GM10248 (cell line): ENCODE measurements around the gene EIF1B.
A peak's percentile ranks its signal among the peaks of the same experiment; 100 is the strongest.

Experiments used
- CTCF ChIA-PET: fragments of 300-600 bp; sonication (Branson Sonifier 250); formaldehyde crosslinking; extraction: SDS; loops from one replicate; lab custom pipeline; 2021; ENCODE audit warnings: antibody characterized with exemption; lab: Yijun Ruan, JAX
- POLR2A ChIA-PET: fragments of 350-650 bp; sonication (Branson Sonifier 250); formaldehyde crosslinking; extraction: SDS; loops from one replicate; lab custom pipeline; 2020; ENCODE audit warnings: antibody characterized with exemption; lab: Yijun Ruan, JAX
- DNase-seq: peaks from one replicate; pipeline ENCODE4 v3.0.0; 2012; ENCODE audit errors: extremely low spot score
- TF ChIP-seq, protein P1 (sequence below): IDR thresholded peaks from 2 replicates; pipeline ENCODE4 v1.5.1; 2012; ENCODE audit warnings: mild to moderate bottlenecking, low read depth; ENCODE audit errors: extremely low read depth, missing control alignments, control extremely low read depth

The EIF1B gene

DNA sequence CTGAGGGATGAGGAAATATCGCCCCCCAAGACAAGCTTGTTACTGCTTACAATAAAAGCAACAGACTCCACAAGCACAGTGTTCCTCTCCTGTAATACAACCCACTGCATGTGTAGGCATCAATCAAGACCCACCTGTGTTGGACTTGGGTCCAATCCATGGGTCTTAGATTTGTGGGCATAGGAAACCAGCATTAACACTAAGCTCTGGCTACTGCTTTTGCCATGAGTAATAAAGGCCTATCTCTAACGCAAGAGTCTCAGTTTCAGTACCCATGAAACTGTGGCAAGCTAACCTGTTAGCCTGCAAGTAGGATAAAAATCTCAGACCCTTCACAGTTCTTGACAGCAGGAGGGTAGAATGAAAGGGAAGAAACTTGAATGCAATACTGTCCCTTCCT is 5.2 kb upstream of the EIF1B start:
- CTCF ChIA-PET, result interaction anchor here (1.1 to 2.0 kb wide), 4 partner anchors 10 to 126 kb away, joined by 3 to 7 read pairs (median 6); no protein-coding TSS in a partner anchor

DNA sequence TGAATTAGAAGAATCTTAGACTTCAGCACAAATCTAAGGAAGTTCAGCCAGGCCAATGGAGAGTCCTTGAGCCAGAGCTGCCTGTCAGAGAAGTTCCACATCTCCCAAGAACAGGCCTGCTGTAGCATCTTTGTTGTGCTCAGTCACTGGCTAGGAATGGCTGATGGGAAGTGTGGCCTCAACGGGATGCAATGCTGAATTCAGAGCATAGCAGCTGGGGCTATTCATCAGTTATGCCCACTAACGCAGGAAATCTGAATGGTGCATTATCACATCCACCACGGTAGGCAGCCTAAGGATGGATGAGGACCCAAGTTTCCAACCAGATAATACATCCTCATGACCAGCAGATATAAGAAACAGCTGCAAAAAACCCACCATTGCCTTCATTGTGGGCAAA is 3.2 kb upstream of the EIF1B start:
- DNase-seq, result no peak
- ChIA-PET POLR2A (no interaction called here), CTCF (interaction anchor here (0.9 to 3.5 kb wide), 4 partner anchors 12 to 1785 kb away, joined by 3 to 28 read pairs (median 4); no protein-coding TSS in a partner anchor)
- TF ChIP-seq, protein P1, sequence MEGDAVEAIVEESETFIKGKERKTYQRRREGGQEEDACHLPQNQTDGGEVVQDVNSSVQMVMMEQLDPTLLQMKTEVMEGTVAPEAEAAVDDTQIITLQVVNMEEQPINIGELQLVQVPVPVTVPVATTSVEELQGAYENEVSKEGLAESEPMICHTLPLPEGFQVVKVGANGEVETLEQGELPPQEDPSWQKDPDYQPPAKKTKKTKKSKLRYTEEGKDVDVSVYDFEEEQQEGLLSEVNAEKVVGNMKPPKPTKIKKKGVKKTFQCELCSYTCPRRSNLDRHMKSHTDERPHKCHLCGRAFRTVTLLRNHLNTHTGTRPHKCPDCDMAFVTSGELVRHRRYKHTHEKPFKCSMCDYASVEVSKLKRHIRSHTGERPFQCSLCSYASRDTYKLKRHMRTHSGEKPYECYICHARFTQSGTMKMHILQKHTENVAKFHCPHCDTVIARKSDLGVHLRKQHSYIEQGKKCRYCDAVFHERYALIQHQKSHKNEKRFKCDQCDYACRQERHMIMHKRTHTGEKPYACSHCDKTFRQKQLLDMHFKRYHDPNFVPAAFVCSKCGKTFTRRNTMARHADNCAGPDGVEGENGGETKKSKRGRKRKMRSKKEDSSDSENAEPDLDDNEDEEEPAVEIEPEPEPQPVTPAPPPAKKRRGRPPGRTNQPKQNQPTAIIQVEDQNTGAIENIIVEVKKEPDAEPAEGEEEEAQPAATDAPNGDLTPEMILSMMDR, result no peak

More for the DNA sequence above, 5.2 kb upstream of the EIF1B start:
- TF ChIP-seq, protein P1, result no peak
- DNase-seq, result no peak
- POLR2A ChIA-PET, result no interaction called here

DNA sequence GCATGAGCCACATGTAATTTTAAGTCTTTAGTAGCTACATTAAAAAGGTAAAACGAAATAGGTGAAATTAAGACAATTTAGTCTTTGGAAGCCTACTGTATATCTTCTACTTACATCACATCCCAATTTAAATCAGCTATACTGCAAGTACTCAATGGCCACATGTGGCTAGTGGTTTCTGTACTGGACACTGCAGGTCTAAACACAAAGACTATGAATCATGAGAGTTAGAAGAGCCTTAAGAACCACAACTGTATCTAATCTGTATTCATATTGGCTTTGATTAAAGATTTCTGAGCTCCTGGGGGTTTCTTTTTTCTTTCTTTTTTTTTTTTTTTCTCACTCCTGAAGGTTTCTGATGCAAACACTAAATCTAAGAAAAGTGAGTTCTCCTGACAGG is 2.3 kb upstream of the EIF1B start:
- ChIA-PET POLR2A (no interaction called here), CTCF (interaction anchor here (0.9 to 3.5 kb wide), 6 partner anchors 11 to 117 kb away, joined by 3 to 28 read pairs (median 4); no protein-coding TSS in a partner anchor)
- no peak for DNase-seq
- TF ChIP-seq, protein P1, result no peak

DNA sequence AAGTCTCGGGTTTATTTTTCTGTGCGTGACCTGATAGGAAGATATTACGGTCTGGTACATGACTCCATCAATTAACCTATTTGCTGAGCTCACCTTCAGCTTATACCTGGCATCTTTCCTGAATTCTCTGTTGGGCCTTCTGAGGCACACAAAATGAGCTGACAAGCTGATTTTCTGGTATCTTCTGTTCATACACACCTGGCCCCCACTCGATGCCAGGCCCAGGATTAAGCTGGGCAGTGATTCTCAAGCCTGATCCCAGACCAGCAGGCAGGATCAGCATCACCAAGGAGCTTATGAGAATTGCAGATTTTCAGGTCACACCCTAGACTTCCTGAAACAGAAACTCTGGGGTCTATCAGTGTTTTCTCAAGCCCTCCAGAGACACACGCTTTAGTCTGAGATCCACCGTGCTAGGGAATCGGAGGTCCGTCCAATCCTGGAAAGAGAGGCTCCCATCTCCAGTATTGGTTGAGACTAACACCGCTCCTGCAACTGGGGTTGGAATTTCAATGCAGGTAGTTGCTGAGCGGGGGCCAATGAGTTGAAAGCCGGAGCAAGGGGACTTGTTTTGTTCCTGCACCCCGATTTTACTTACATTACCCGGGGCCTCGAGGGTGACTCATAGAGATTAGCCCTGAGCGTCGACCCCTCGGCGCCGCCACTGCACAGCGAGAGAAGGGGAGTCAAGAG is 636 bp upstream of the EIF1B start:
- ChIA-PET POLR2A (no interaction called here), CTCF (interaction anchor here (0.5 to 3.5 kb wide), 21 partner anchors 9 to 1573 kb away, joined by 3 to 28 read pairs (median 4); no protein-coding TSS in a partner anchor)
- TF ChIP-seq, protein P1, result no peak
- DNase-seq, result peak; percentile 15

DNA sequence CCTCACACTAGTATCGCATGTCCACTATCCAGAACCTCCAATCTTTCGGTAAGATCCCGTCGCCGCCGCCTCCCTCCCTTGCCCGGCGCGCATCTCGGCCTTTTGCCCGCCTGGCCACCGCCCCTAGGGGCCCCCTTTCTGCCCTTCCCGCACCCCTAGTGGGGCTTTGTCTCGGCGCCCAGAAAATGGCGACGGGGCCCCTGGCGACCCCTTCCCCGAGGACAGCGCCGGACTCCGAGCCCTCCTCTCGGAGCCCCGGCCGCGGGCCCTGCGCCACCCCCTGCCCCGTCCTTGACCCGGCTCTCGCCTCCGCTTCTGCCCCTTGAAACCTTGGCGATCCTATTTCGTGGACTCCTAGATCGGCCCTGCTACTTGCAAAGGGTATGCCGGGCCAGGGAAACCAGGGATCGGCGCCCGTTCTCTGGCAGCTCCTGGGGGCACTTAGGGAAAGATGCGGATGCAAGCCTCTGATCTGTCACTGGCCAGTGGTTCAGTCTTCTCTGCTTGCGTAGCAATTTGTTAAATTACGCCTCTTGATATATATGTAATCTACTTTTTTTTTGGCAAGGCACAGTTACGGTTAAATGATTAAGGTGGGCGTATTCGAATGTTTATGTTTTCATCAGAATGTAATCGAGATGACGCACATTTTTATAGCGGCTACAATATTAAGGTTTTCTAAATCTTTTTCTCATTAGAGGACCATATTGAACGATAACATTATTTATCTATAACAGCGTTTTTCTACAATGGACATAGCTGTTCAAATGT is 603 bp downstream of the EIF1B start:
- TF ChIP-seq, protein P1, result no peak
- peak; percentile 51 for DNase-seq
- ChIA-PET POLR2A (no interaction called here), CTCF (interaction anchor here (1.5 to 10.3 kb wide), 5 partner anchors 15 to 119 kb away, joined by 3 to 183 read pairs (median 10); no protein-coding TSS in a partner anchor)

DNA sequence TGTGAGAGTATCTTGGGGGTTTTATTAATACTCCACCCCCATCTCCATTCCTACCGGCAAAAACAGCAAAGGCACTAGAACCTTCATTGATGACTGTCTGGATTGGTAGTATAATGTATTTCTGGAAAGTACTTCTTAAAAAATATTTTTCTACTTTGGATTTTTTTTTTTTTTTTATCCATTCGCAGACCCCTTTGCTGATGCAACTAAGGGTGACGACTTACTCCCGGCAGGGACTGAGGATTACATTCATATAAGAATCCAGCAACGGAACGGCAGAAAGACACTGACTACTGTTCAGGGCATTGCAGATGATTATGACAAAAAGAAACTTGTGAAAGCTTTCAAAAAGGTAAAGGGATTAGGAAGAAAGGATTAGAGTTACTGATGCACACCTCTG is 1.2 kb downstream of the EIF1B start:
- ChIA-PET POLR2A (no interaction called here), CTCF (interaction anchor here (1.6 to 10.3 kb wide), 2 partner anchors 16 to 120 kb away, joined by 4 to 183 read pairs; no protein-coding TSS in a partner anchor)
- TF ChIP-seq, protein P1, result no peak
- DNase-seq, result no peak
